SK-N-MC (cell line): ENCODE measurements around the gene ZNF358.

Experiments
- DNase-seq: peaks from one replicate; pipeline ENCODE4 v3.0.0-alpha.2; 2011; ENCODE audit warnings: low read depth, low spot score
- H3K27ac ChIP-seq: fragments of 200-600 bp; sonication (generic); 2 replicates; pipeline ENCODE4 v1.5.1; 2016; ENCODE audit warnings: mixed run types
- H3K36me3 ChIP-seq: fragments of 200-600 bp; sonication (generic); 2 replicates; pipeline ENCODE4 v1.6.1; 2017; ENCODE audit warnings: antibody characterized with exemption, low read length, mixed read lengths; ENCODE audit not compliant: insufficient read depth
- H3K4me3 ChIP-seq: fragments of 200-600 bp; sonication (generic); 2 replicates; pipeline ENCODE4 v1.5.1; 2016
- H3K9ac ChIP-seq: fragments of 200-600 bp; sonication (generic); 2 replicates; pipeline ENCODE4 v1.8.0; 2017; ENCODE audit warnings: mixed run types, mixed read lengths; ENCODE audit not compliant: insufficient read length
- H3K9me3 ChIP-seq: fragments of 200-600 bp; sonication (generic); 2 replicates; pipeline ENCODE4 v1.6.1; 2017; ENCODE audit warnings: low read depth, mild to moderate bottlenecking, antibody characterized with exemption, low read length, moderate library complexity, mixed read lengths
- EZH2 ChIP-seq: fragments of 200-600 bp; sonication (generic); IDR thresholded peaks from one replicate; pipeline ENCODE4 v1.6.1; 2017; ENCODE audit warnings: antibody characterized with exemption
- FOXP2 ChIP-seq: optimal IDR thresholded peaks from 2 replicates; pipeline ENCODE3; 2011; ENCODE audit warnings: mild to moderate bottlenecking, moderate library complexity; ENCODE audit not compliant: insufficient read depth; ENCODE audit errors: extremely low read length, control extremely low read depth
- POLR2AphosphoS5 ChIP-seq: IDR thresholded peaks from 2 replicates; pipeline ENCODE4 v1.6.1; 2012; ENCODE audit warnings: mild to moderate bottlenecking, low read depth, low read length, borderline replicate concordance

The ZNF358 gene

GRCh38 chr19:7497292-7497691, 18.6 kb upstream of the ZNF358 start:
- Histone ChIP-seq H3K4me3 (no peak overlapping the region), H3K36me3 (no peaks in the 10 kb centered on the region), H3K9ac (no peak overlapping the region), H3K9me3 (no peaks in the 10 kb centered on the region), H3K27ac (no peak overlapping the region)
- DNase-seq: no peak
- TF ChIP-seq EZH2: no peak
- no peak for TF ChIP-seq FOXP2
- no peak for TF ChIP-seq POLR2AphosphoS5

- peak overlapping the region; percentile 74 for H3K4me3 ChIP-seq
- no peak for DNase-seq
Observed at GRCh38 chr19:7500811-7501450, 15.0 kb upstream of the ZNF358 start.

GRCh38 chr19:7502552-7502951, 13.4 kb upstream of the ZNF358 start:
- no peak for DNase-seq
- H3K9me3 ChIP-seq: no peaks in the 10 kb centered on the region
- H3K4me3 ChIP-seq: no peak overlapping the region
- no peak overlapping the region for H3K27ac ChIP-seq
- TF ChIP-seq FOXP2 (no peak), POLR2AphosphoS5 (no peak), EZH2 (no peak)
- no peak overlapping the region for H3K9ac ChIP-seq
- no peaks in the 10 kb centered on the region for H3K36me3 ChIP-seq

More at GRCh38 chr19:7500811-7501450, 15.0 kb upstream of the ZNF358 start:
- no peak overlapping the region for H3K27ac ChIP-seq
- TF ChIP-seq POLR2AphosphoS5: peak; percentile 39; the same call in 1 of the 2 replicates
- no peak for TF ChIP-seq FOXP2
- H3K36me3 ChIP-seq: no peaks in the 10 kb centered on the region
- no peak overlapping the region for H3K9ac ChIP-seq
- H3K9me3 ChIP-seq: no peaks in the 10 kb centered on the region

- Histone ChIP-seq H3K9ac (no peak overlapping the region), H3K27ac (no peak overlapping the region), H3K4me3 (no peak overlapping the region), H3K36me3 (no peaks in the 10 kb centered on the region), H3K9me3 (no peaks in the 10 kb centered on the region)
- no peak for DNase-seq
- TF ChIP-seq POLR2AphosphoS5 (no peak), EZH2 (no peak), FOXP2 (no peak)
Observed at GRCh38 chr19:7504684-7505083, 11.2 kb upstream of the ZNF358 start.

GRCh38 chr19:7505288-7505681, 10.6 kb upstream of the ZNF358 start:
- DNase-seq: no peak
- peak overlapping the region; percentile 22 for H3K9ac ChIP-seq
- peak overlapping the region; percentile 70 for H3K4me3 ChIP-seq
- no peaks in the 10 kb centered on the region for H3K9me3 ChIP-seq
- no peaks in the 10 kb centered on the region for H3K36me3 ChIP-seq
- TF ChIP-seq FOXP2 (no peak), EZH2 (no peak), POLR2AphosphoS5 (no peak)
- H3K27ac ChIP-seq: no peak overlapping the region

GRCh38 chr19:7505682-7506384, 10.1 kb upstream of the ZNF358 start:
- Histone ChIP-seq H3K9ac (peak overlapping the region; percentile 22), H3K9me3 (no peaks in the 10 kb centered on the region), H3K4me3 (peak overlapping the region; percentile 70), H3K27ac (peak overlapping the region; percentile 68; the same call in 1 of the 2 replicates), H3K36me3 (no peaks in the 10 kb centered on the region)
- TF ChIP-seq EZH2: no peak
- peak; percentile 61; the same call in 1 of the 2 replicates for TF ChIP-seq POLR2AphosphoS5
- DNase-seq: no peak

- peak; percentile 95 for DNase-seq
- Histone ChIP-seq H3K9ac (no peak overlapping the region), H3K36me3 (no peaks in the 10 kb centered on the region), H3K4me3 (peak overlapping the region; percentile 70), H3K27ac (peak overlapping the region; percentile 68; the same call in 1 of the 2 replicates), H3K9me3 (no peaks in the 10 kb centered on the region)
- TF ChIP-seq POLR2AphosphoS5: no peak
- TF ChIP-seq FOXP2: no peak
- no peak for TF ChIP-seq EZH2
Observed at GRCh38 chr19:7506385-7507328, 9.2 kb upstream of the ZNF358 start.

- no peak overlapping the region for H3K27ac ChIP-seq
- no peak overlapping the region for H3K4me3 ChIP-seq
- H3K9ac ChIP-seq: no peak overlapping the region
- no peak for DNase-seq
- no peak for TF ChIP-seq EZH2
- TF ChIP-seq POLR2AphosphoS5: no peak
- no peak for TF ChIP-seq FOXP2
- H3K9me3 ChIP-seq: no peaks in the 10 kb centered on the region
- no peaks in the 10 kb centered on the region for H3K36me3 ChIP-seq
Observed at GRCh38 chr19:7507884-7508283, 8.0 kb upstream of the ZNF358 start.
